Measurements from ENCODE around the gene SHFL.
A peak's percentile ranks its signal among the peaks of the same experiment; 100 is the strongest.

The SHFL gene

DNA sequence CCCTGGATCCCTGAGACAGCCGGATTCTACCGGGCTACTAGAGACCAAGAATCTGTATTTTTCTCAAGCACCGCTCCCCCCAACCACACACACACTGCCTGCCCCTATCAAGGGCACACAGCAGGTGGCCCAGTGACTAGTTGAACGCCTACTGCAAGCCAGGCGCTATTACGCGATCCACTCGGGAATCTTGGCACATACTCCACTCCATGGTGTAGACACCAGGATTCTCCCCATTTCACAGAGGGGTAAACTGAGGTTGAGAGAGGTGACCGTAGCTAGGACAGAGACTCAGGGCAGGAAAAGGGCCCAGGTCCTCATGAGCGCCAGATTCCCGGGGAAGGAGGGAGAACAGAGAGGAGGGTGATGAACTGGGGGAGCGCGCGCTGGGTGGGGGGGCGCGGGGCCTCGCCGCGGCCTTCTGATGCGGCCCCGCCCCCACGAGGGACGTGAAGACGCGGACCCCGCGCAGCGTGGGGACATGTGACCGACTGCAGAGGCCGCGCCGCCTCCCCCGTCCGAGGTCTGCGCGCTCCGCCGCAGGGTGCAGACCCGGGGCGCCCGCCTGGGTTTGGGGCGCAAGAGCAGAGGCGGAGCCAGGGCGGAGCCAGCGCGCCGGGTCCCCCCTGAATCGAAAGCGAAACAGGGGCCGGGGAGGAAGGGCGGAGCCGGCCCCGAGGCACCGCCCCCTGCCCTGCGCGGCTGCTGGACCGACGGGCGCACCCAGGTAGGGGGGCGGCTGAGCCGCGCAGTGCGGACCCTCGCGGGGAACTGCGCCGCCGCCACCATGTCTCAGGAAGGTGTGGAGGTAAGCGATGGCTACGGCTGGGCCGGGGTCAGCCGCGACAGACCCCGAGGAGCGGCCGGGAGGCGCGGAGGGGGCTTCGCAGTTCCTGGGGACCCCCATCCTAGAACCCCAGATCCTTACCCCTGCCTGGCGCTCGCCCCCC is at the start of gene SHFL:
TSS of gene SHFL (plus strand) at position 677 of the 950 bp plus-strand sequence. CDS start at position 788, 111 bp downstream.
- no peak for DNase-seq

DNA sequence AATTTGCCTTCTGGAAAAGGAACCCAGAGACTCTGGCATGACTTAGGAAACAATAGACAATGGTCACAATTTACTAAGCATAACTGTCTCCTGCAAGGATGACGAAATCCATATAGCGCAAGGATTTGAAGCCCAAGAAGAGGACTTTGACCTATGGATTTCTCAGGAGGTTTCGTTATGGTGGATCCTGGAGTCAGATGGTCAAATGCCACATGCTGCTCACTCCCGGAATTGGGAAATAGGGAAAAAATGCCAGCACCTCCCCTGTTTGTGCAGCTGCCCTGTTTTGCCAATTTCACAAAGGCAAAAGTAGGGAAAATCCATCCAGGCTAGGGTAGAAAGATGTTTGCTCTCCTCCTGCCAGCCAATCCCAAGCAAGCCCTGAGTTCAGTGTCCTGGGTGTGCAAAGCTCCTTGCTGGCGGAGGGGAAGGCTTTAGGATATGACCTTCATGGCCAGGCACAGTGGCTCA is 49.5 kb upstream of the SHFL start:
- DNase-seq: no peak

DNA sequence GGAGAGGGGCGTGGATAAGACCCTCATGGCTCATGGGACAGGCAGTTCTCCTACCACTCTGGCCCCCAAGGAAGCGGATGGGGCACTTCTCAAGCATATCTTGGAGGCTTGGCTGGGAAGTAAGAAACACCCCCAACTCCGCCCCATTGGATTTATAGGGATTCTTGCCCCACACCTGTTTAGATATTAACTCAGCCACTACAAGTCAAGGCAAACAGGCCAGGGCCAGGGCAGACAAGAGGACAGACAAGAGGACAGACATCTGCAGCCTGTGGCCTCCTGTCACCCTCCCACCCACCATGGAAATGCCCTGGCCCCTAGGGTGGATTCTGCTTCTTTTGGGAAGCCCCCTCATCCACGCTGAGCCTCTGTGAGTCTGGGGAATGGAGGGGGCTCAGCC is 48.8 kb upstream of the SHFL start:
- DNase-seq: no peak

DNA sequence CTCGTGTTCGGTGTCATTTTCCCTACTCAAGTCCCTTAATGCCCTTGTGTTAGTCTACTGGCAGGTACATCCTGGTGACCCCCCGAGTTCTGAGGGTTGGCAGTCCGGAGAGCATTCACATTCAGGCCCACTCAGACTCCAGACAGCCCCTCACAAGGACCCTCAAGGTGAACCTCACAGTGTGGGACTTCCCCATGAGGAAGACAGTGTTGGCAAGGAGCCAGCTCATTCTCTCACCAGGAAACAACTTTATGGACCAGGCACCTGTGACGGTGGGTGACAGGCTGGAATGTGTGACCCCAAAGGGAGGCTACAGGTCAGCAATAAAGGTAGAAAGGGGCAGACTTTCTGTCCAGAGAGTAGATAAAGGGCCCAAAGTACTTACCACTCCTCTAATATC is 48.3 kb upstream of the SHFL start:
- DNase-seq: no peak

GRCh38 chr19:10043286-10043927 is 42.7 kb upstream of the SHFL start:
- no peak for DNase-seq

DNA sequence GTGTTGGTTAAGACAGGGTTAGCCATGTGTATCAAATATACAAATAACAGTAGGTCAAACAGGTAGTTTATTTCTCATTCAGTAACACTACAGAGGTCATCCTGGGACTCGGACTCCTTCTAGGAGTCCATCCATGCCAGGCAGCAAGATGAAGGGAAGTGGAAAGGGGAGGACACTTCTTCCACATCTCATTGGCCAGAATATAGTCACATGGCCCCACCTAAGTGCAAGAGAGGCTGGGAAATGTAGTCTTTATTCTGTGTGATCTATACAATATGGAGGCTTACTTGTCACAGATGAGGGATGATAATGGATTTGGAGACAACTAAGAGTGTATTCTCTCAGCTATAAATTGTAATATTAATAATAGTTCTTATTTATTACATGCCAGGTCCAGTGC is 41.7 kb upstream of the SHFL start:
- DNase-seq: no peak

GRCh38 chr19:10045371-10045770 is 40.7 kb upstream of the SHFL start:
- no peak for DNase-seq

- DNase-seq: no peak
Measured at GRCh38 chr19:10049626-10050025, 36.5 kb upstream of the SHFL start.

DNA sequence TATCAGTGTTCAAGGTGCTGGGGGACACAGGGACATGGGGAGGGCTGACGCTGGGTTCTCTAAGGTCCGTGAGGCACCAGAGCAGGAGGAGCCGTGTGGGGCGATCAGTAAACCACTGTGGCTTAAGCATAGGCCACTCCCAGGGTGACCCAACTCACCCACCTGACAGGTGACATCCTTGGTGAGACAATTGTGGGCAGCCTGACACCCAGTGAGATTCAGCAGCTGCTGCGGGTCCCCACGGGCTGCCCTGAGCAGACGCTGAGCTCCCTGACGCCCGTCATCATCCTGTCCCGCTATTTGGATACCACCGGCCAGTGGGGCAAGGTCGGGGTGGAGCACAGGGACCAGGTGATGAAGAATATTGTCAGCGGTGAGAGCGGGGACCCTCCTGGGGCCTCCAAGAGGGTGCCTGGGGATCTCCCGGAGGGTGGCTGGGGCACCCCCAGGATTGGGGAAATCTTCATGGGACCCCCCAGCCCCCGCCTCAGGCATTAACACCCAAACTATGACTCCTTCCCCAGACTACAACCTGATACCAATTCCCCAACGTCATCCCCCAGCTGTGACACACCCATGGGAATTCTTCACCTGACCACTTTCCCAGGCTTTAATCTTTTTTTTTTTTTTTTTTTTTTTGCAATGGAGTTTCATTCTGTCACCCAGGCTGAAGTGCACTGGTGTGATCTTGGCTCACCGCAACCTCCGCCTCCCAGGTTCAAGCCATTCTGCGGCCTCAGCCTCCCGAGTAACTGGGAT is 33.3 kb upstream of the SHFL start:
- DNase-seq: no peak

GRCh38 chr19:10061717-10062310 is 24.3 kb upstream of the SHFL start:
- DNase-seq: no peak

DNA sequence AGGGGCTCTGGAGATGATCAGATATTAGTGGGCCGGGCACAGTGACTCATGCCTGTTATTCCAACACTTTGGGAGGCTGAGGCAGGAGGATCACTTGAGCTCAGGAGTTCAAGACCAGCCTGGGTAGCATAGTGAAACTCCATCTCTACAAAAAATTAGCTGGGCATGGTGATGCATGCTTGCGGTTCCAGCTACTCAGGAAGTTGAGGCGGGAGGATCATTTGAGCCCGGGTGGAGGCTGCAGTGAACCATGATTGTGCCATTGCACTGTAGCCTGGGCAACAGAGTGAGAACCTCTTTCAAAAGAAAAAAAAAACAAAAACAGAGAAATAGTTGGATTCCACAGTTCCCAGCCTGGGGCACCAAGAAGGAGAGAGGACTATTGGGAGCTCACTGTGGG is 17.9 kb upstream of the SHFL start:
- no peak for DNase-seq

GRCh38 chr19:10069046-10069445 is 17.1 kb upstream of the SHFL start:
- no peak for DNase-seq

DNA sequence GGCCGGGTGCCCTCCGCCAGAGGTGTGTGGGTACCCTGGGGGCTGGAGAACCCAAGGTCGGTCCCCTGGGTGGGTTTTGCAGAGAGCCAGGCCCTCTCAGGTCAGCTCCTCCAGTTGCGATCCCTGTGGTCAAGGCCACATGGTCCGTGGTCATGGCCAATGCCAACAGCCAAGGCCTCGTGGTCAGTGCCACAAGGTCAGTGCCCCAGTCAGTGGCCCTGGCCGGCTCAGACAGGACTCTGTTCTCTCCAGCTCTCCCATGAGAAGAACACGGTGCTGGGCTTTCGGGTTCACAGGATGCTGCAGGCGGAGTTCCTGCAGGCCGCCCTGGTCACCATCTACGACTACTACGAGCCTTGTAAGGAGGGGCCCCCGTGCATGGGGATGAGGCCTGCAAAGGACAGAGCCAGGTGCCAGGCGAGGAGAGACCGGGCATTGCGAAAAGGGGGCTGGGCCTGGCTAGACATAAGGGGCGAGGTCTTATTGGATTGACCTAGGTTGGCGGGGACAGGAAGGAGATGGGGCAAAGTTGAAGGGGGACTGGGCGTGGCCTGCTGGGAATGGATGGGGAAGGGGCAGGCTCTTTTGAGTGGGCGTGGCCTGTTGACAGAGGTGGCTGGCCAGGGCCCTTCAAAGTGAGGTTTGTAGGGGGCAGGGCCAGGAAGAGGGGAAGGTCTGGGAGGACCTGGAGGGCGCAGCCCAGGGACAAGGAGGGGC is 15.2 kb upstream of the SHFL start:
- DNase-seq: no peak

- DNase-seq: peak; percentile 8
Measured at GRCh38 chr19:10074153-10074552, 12.0 kb upstream of the SHFL start.

DNA sequence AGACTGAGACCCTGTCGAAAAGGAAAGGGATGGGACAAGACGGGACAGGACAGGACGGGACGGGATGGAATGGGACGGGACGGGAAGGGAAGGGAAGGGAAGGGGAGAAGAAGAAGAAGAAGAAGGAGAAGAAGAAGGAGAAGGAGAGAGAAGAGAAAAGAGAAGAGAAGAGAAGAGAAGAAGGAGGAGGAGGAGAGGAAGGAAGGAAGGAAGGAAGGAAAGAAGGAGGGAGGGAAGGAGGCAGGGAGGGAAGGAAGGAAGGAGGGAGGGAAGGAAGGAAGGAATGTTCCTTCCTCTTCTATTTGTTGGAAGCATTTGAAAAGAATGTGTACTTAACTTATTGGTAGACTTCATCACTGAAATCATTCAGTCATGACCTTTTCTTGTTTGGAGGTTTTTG is 9.6 kb upstream of the SHFL start:
- no peak for DNase-seq

- DNase-seq: no peak
Measured at GRCh38 chr19:10078329-10078728, 7.8 kb upstream of the SHFL start.

GRCh38 chr19:10079031-10079453 is 7.1 kb upstream of the SHFL start:
- DNase-seq: no peak

DNA sequence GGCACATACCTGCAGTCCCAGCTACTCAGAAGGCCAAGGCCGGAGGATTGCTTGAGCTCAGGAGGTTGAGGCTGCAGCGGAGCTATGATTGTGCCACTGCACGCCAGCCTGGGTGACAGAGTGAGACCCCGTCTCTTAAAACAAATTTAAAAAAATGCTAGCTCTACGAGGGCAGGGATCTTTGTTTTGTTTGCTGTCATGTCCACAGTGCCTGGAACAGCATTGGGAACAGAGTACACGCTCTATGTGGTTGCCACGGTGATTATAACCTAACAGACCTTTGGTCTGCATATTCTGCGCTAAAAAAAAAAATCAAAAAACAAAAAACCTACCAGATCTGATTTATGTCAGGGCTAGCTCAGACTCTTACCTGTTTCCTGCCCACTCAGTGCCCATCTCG is 2.2 kb upstream of the SHFL start:
- DNase-seq: no peak

- no peak for DNase-seq
Measured at GRCh38 chr19:10084803-10085202, 1.3 kb upstream of the SHFL start.

GRCh38 chr19:10086591-10087192 is 575 bp downstream of the SHFL start:
- DNase-seq: no peak

DNA sequence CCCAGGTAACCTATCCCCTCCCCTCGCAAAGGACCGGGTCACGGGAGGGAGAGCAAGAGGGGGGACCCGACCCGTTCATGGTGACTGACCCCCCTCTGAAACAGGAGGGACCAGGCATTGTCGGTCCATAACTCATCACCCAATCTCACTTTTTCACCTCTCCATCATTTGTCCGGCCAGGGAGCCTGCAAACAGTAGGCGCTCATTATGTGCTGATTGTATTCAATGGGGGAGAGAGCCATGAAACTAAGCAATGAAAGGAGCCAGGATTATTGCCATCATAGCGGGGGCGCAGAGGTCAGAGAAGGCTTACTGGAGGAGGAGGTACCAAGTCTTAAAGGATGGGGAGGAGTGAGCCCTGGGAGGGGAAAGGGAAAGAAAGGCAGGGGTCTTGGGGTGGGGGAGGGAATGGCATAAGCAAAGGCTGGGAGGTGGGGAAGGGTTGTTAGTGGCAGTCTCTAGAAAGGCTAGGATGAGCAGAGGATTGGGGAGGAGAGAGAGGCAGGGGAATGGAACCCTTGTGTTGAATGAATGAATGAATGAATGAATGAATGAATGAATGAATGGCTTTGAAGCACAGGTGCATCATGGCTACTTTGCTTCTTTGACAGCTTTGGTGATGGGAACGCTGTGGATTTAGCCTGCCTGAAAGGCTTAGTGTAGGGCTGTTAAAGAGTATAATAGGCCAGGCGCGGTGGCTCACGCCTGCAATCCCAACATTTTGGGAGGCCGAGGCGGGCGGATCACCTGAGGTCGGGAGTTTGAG is 1.4 kb downstream of the SHFL start:
- no peak for DNase-seq
